Activated CD4-positive, alpha-beta T cell treated with anti-CD3 and anti-CD28 coated beads, Interleukin-2, Interleukin-4, amounts not matched to agents 100 ng/mL and 50 ng/mL, durations not matched to agents 16 hours and 8 hours (primary cell): ENCODE data around the gene PAPSS1.
"Not testable (repeated sequence)": the region's sequence is repeated elsewhere in the genome, so short reads cannot be mapped to it uniquely, and the experiment has no call there.

Experiments used
- DNase-seq: peaks from one replicate; pipeline ENCODE4 v3.0.0-alpha.2; 2020; ENCODE audit warnings: low spot score

PAPSS1 gene

DNA sequence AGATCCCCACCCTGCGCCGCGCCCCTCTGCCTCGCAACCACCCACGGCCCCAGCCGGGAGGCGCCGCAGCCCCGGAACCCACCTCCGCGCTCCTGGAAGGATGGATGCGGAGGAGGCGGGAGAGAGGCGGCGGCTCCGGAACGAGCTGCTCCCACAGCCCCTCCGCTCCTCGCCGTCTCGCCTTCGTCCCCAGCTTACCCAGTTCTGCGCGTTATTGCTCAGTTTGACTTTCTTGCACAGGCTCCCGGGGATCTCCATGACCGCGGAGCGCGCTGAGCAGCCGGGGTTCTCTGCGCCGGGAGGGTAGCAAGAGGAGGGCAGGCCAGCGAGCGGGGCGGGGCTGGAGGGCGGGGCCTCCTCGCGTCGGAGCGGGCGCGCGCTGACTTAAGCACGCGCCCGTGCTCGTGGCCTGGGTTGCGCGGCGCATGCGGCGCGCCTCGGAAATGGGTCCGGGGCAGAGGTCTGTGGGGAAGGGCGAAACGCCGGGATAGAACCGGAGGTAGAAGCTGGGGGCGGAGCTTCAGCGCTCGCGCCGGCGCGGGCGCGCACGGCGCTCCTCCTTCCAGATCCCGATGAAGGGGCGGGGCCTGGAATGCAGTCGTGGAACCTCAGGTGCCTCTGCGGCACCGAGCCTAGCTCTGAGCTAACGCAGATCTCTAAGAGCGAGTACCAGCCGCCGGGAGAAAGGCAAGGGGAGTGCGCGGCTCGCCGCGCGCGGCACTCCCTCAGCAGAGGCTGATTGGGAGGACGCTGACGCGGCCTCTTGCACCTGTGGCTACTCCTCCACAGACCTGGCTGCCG lies at the start of gene PAPSS1:
Gene PAPSS1, minus strand, starts transcription at position 313 of the 801 bp plus-strand sequence. Its CDS starts 55 bp downstream, at position 258.
- DNase-seq = peak; percentile 95

DNA sequence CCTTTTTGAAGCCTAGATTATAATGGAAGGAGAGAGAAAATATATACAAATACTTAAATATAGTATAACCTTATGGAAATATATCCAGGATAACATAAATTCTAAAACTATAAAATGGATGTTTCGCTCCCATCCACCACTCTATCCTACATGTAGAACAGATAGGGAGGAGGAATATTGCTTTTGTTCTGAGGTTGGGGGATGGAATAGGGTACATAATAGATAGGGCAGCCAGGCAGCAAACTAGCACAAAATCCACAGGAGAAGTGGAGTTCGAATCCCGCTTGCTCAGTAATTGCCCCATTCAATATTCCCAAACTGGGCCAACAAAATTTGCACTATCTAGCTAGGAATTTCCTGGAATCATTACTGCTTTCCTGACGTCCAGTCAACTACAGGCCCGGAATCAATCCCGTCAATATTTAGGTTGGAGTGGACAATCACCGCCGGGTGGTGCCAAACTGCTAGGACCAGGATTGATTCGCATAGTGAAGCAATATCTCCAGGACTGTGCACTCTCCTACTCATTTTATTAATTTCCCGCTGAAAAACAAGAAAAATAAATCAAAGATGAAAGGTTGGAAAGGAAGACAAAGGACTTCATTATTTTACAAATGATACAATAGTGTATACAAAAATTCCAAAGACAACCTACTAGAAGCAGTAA lies 40.4 kb upstream of the PAPSS1 start:
- DNase-seq = no peak

- peak; percentile 27 for DNase-seq
Observed at GRCh38 chr4:107757864-107758476, 37.9 kb upstream of the PAPSS1 start.

DNA sequence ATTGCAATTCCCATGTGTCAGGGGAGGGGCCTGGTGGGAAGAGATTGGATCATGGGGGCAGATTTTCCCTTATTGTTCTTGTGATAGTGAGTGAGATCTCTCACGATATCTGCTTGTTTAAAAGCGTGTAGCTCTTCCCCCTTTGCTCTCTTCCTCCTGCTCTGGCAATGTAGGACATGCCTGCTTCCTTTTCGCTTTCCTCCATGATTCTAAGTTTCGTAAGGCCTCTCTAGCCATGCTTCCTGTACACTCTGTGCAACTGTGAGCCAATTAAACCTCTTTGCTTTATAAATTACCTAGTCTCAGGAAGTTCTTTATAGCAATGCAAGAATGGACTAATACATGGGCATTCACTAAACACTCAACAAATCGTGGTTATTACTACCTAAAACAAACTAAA lies 37.2 kb upstream of the PAPSS1 start:
- DNase-seq = no peak

DNA sequence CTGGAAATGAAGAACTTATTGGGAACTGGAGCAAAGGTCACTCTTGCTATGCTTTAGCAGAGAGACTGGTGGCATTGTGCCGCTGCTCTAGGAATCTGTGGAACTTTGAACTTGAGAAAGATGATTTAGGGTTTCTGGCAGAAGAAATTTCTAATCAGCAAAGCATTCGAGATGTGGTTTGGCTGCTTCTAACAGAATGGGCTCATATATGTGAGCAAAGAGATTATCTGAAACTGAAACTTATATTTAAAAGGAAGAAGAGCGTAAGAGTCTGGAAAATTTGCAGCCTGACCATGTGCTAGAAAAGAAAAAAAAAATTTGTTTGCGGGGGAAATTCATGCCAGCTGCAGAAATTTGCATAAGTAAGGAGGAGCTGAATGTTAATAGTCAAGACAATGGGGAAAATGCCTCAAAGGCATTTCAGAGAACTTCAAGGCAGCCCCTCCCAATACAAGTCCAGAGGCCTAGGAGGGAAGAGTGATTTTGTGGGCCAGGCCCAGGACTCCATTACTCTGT lies 35.9 kb upstream of the PAPSS1 start:
- DNase-seq = no peak

- no peak for DNase-seq
Observed at GRCh38 chr4:107751670-107752069, 31.6 kb upstream of the PAPSS1 start.

- DNase-seq = no peak
Observed at GRCh38 chr4:107747748-107748486, 27.9 kb upstream of the PAPSS1 start.

DNA sequence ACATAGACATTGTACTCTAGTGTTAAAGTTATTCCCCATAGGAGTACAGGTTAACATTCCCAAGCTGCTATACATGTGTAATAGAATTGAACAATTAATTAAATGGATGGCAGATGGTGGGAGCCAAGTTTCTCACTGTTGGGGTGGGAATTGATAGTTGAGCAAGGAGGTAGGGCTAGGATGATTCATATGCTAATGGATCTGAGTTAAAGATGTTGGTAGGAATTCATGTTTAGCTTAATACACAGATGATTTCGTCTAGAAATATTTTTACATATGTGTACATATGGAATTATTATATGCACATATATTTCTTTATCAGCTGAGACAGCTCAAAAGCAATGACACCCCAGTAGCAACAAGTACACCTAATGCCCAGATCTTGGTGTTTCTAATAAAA lies 26.1 kb upstream of the PAPSS1 start:
- DNase-seq = no peak

DNA sequence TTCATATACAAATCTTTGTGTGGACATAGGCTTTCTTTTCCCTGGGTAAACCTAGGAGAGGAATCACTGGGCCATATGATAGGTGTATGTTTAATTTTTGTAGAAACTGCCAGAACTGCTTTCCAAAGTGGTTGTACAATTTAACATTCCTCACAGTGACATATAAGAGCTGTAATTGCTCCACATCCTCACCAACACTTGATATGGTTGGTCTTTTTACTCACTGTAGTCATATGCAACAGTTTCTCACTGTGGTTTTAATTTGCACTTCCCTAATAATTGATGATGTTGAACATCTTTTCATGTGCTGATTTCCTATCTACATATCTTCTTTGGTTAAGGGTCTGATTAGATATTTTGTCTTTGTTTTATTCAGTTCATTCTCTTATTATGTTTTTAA lies 24.5 kb upstream of the PAPSS1 start:
- no peak for DNase-seq

GRCh38 chr4:107743532-107743931 lies 23.5 kb upstream of the PAPSS1 start:
- DNase-seq = no peak

DNA sequence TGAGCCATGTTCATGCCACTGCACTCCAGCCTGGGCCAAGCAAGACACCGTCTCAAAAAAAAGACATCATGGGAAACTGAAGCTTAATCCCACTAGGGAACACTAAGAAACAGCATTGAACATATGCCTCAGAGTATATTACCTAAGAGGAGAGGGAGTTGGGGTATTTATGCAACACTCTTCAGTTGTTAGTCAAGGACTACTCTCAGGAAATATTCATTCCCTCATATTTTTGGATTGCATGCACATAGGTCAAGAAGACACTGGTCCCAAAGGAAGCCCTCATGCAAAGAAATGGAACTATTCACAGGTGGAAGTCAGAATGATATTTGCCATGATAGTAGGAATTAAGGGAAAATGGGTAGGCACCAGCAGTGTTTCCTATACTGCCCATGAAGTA lies 22.8 kb upstream of the PAPSS1 start:
- DNase-seq = no peak

DNA sequence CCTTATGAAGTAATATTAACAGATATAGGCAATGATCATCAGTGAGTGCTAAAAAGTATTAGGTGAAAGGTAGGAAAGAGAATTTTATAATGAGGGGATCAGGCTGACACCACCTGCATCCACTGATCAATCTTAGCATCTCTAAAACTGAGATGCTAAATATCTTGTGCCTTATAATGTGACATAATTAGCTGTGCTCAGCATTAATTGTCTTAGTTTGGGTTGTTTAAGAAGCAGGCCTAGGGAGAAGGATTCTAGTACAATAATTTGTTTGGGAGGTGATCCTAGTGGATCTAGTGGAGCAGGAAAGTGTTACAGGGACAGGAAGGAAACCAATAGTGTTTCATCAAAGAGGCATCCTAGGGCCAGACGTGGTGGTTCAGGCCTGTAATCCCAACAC lies 22.2 kb upstream of the PAPSS1 start:
- DNase-seq = no peak

DNA sequence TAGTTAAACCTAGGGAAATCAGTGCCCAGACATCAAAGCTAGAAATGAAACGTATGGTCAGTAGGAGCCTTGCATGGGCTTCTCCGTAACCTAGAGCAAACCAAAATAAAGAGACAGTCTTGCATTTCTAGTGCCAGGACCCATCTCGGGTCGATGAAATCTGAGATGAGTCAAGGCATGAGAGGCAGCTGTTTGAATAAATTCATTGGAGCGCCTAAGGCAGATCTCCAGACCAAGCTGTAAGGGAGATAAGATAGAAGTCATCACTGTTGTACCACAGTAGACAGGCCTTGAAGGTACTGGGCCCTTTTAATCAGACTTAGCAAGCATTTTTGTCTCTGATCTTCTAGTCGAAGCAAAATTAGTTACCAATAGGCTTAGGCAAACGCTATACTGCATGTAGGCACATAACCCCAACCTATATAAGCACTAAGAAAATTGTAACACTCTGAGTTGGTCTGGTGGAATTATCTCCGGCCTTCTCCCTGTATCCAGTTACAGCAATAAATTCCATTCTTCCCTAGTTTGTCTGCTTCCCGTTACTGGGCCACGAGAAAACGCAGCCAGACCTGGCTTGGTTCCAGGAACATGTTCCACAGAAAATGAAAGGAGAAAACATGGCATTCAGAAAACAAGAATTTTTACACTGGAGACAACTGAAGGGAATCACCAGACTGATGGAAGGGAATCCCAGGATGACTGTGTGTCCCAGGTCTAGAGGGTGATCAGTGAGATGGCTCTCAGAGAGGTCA lies 21.1 kb upstream of the PAPSS1 start:
- no peak for DNase-seq

GRCh38 chr4:107740381-107740780 lies 20.3 kb upstream of the PAPSS1 start:
- DNase-seq = no peak

- DNase-seq = no peak
Observed at GRCh38 chr4:107737450-107737849, 17.4 kb upstream of the PAPSS1 start.

DNA sequence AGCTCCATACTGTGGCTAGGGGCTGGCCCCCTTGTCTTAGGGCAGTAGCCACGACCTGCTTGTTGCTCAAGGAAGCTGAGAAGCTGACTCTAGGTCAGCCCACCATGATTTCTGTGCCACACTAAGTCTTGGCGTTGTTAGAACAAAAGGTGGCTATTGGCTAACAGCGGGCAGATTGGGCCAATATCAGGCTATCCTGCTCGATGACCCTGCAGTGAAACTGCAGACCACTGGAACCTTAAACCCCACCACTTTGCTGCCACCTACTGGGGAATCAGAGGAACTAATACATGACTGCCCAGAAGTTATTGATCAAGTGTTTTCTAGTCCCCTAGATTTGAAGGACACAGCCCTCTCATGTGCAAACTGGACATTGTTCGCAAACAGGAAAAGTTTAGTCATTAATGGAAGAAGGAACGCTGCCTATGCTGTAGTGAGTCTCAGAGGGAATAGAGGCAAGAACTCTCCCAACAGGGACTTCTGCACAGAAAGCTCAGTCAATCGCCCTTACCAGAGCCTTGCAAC lies 17.0 kb upstream of the PAPSS1 start:
- DNase-seq = peak; percentile 62

- no peak for DNase-seq
Observed at GRCh38 chr4:107736037-107736436, 16.0 kb upstream of the PAPSS1 start.

- DNase-seq = no peak
Observed at GRCh38 chr4:107734120-107734519, 14.1 kb upstream of the PAPSS1 start.

GRCh38 chr4:107733431-107733925 lies 13.4 kb upstream of the PAPSS1 start:
- no peak for DNase-seq

DNA sequence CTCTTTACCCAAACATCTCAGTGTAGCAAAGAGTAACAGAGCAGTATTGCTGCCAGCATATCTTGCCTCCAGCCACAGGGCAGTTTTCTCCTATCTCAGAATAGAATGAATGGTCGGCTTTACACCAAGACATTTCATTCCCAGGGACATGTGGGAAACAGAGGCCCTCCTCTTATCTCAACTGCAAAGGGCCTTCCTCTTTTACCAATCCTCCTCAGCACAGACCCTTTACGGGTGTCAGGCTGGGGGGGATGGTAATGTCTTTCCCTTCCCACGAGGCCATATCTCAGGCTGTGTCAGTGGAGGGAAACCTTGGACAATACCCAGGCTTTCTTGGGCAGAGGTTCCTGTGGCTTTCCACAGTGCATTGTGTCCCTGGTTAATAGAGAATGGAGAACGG lies 9.0 kb upstream of the PAPSS1 start:
- DNase-seq = not testable (repeated sequence)
